Mesodermal cell (in vitro differentiated cells): ENCODE measurements around the gene NOL7.

Experiments
- H3K27ac ChIP-seq: 2 replicates; pipeline ENCODE4 v1.7.0; 2013; ENCODE audit warnings: mild to moderate bottlenecking, low read depth, low read length, moderate library complexity; ENCODE audit not compliant: severe bottlenecking
- H3K36me3 ChIP-seq: 2 replicates; pipeline ENCODE4 v1.7.1; 2013; ENCODE audit warnings: mild to moderate bottlenecking, low read length, moderate library complexity; ENCODE audit not compliant: control insufficient read depth, insufficient read depth
- H3K4me1 ChIP-seq: one replicate; pipeline ENCODE4 v1.7.1; 2013; ENCODE audit warnings: mild to moderate bottlenecking, low read length; ENCODE audit not compliant: insufficient read depth, control insufficient read depth, poor library complexity, severe bottlenecking
- H3K4me3 ChIP-seq: 2 replicates; pipeline ENCODE4 v1.7.0; 2013; ENCODE audit warnings: low read length, control low read depth, mild to moderate bottlenecking; ENCODE audit not compliant: insufficient read depth, poor library complexity, severe bottlenecking; ENCODE audit errors: extremely low read depth
- H3K9me3 ChIP-seq: 2 replicates; pipeline ENCODE4 v1.7.1; 2013; ENCODE audit warnings: mild to moderate bottlenecking, low read length, moderate library complexity; ENCODE audit not compliant: control insufficient read depth
- WGBS, 2 experiments: methylation state at CpG; one replicate each; pipeline ENCODE4 v1.1.5; 2013; ENCODE audit warnings: missing lambda C conversion rate in 2 of 2; ENCODE audit not compliant: insufficient coverage in 2 of 2; 5-methylcytosine and 5-hydroxymethylcytosine counted together

Gene NOL7

GRCh38 chr6:13653296-13653695, 38.2 kb downstream of the NOL7 start:
- Histone ChIP-seq H3K4me3 (no peak overlapping the region), H3K4me1 (no peaks in the 10 kb centered on the region), H3K36me3 (peaks cover 23% of the 10 kb centered on the region), H3K27ac (no peak overlapping the region), H3K9me3 (no peaks in the 10 kb centered on the region)
- WGBS, 2 experiments = no CpG with 5 or more reads among the region's 2 CpGs

GRCh38 chr6:13654496-13654895, 39.4 kb downstream of the NOL7 start:
- H3K4me3 ChIP-seq = no peak overlapping the region
- H3K4me1 ChIP-seq = no peaks in the 10 kb centered on the region
- peaks cover 22% of the 10 kb centered on the region for H3K36me3 ChIP-seq
- no peaks in the 10 kb centered on the region for H3K9me3 ChIP-seq
- no peak overlapping the region for H3K27ac ChIP-seq

GRCh38 chr6:13655700-13656099, 40.6 kb downstream of the NOL7 start:
- Histone ChIP-seq H3K27ac (no peak overlapping the region), H3K36me3 (peaks cover 15% of the 10 kb centered on the region)
- no CpG with 5 or more reads among the region's 1 CpG for WGBS, 2 experiments

GRCh38 chr6:13660273-13660672, 45.1 kb downstream of the NOL7 start:
- Histone ChIP-seq H3K27ac (no peak overlapping the region), H3K4me3 (no peak overlapping the region), H3K4me1 (peaks cover 3% of the 10 kb centered on the region), H3K9me3 (no peaks in the 10 kb centered on the region), H3K36me3 (peaks cover 3% of the 10 kb centered on the region)
- 100% methylated on average over 1 of the region's 1 CpG for WGBS, 2 experiments

More at GRCh38 chr6:13655700-13656099, 40.6 kb downstream of the NOL7 start:
- Histone ChIP-seq H3K9me3 (no peaks in the 10 kb centered on the region), H3K4me1 (no peaks in the 10 kb centered on the region), H3K4me3 (no peak overlapping the region)

- Histone ChIP-seq H3K4me3 (no peak overlapping the region), H3K36me3 (peaks cover 3% of the 10 kb centered on the region), H3K4me1 (peaks cover 3% of the 10 kb centered on the region), H3K9me3 (no peaks in the 10 kb centered on the region), H3K27ac (no peak overlapping the region)
- no CpG with 5 or more reads among the region's 1 CpG for WGBS, 2 experiments
Observed at GRCh38 chr6:13660893-13661292, 45.8 kb downstream of the NOL7 start.

GRCh38 chr6:13661647-13662046, 46.5 kb downstream of the NOL7 start:
- Histone ChIP-seq H3K4me1 (peaks cover 3% of the 10 kb centered on the region), H3K36me3 (peaks cover 3% of the 10 kb centered on the region)
- WGBS, 2 experiments = no CpG with 5 or more reads among the region's 2 CpGs

GRCh38 chr6:13662651-13663334, 47.7 kb downstream of the NOL7 start:
- H3K9me3 ChIP-seq = no peaks in the 10 kb centered on the region
- H3K36me3 ChIP-seq = no peaks in the 10 kb centered on the region
- H3K27ac ChIP-seq = no peak overlapping the region
- H3K4me3 ChIP-seq = no peak overlapping the region
- peaks cover 3% of the 10 kb centered on the region for H3K4me1 ChIP-seq
- no CpG with 5 or more reads among the region's 3 CpGs for WGBS, 2 experiments

More at GRCh38 chr6:13661647-13662046, 46.5 kb downstream of the NOL7 start:
- no peak overlapping the region for H3K4me3 ChIP-seq
- no peaks in the 10 kb centered on the region for H3K9me3 ChIP-seq
- H3K27ac ChIP-seq = no peak overlapping the region

GRCh38 chr6:13663986-13664385, 48.9 kb downstream of the NOL7 start:
- H3K4me3 ChIP-seq = no peak overlapping the region
- 89% methylated on average over 3 of the region's 4 CpGs; no CpG with 5 or more reads in 1 of the 2 experiments for whole genome bisulfite sequencing, 2 experiments
- H3K27ac ChIP-seq = no peak overlapping the region
- H3K9me3 ChIP-seq = no peaks in the 10 kb centered on the region
- peaks cover 3% of the 10 kb centered on the region for H3K4me1 ChIP-seq
- no peaks in the 10 kb centered on the region for H3K36me3 ChIP-seq

- H3K27ac ChIP-seq = no peak overlapping the region
- peaks cover 3% of the 10 kb centered on the region for H3K4me1 ChIP-seq
- H3K9me3 ChIP-seq = no peaks in the 10 kb centered on the region
- H3K36me3 ChIP-seq = peaks cover 1% of the 10 kb centered on the region
- H3K4me3 ChIP-seq = no peak overlapping the region
Observed at GRCh38 chr6:13664703-13665352, 49.7 kb downstream of the NOL7 start.

- H3K4me3 ChIP-seq = no peak overlapping the region
- peaks cover 5% of the 10 kb centered on the region for H3K36me3 ChIP-seq
- no peak overlapping the region for H3K27ac ChIP-seq
- H3K9me3 ChIP-seq = peaks cover 3% of the 10 kb centered on the region
- H3K4me1 ChIP-seq = peaks cover 3% of the 10 kb centered on the region
- whole genome bisulfite sequencing, 2 experiments = 83 to 94% methylated on average over 1 to 5 of the region's 8 CpGs
Observed at GRCh38 chr6:13666194-13667105, 51.3 kb downstream of the NOL7 start.
